Activated naive CD4-positive, alpha-beta T cell (primary cell): ENCODE results near the gene MGLL.

ENCODE experiments used
- DNase-seq, 4 experiments: peaks; one replicate each; lab custom pipeline; 2025; lab: John Stamatoyannopoulos, UW

The MGLL gene

DNA sequence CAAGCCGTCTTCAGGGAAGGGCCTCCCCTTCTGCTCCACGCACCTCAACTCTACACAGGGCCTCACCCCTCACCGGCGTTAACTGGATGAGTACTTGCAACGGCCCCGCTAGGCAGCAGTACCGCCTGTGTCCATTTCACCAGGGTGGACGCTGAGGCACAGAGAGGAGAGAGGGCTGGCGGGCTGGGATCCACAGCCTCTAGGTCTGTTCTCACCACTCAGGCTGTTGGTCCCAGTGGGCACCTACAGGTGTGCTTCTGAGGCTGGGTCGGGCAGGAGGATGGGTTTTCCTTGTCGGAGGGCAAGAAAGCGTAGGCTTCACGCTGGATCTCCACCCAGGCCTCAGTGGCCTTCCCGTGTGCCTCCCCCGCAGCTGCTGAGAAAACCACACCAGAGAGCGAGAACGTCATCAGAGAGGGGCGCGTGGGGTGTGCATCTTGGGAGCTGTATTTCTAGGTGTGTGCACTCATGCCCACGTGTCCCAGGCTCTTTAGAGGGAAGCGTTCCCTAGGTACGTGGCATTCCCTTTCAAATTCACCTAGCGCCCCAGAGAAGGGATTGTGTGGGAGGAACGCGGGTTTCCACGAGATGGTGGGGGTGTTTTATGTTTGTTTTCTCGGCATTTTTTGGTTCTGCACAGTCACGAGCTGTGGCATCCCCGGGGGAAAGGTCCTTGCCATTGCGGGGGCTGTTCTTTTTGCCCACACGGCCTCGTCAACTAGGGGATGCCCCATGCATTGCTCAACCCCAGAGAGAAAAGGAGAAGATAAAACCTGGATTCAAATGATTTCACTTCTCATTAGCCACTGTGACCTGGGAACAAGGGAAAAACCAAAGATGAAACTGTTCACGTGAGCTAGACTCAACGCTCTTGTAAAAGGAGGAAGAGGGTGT lies 67.7 kb downstream of the MGLL start:
- no peak for DNase-seq

DNA sequence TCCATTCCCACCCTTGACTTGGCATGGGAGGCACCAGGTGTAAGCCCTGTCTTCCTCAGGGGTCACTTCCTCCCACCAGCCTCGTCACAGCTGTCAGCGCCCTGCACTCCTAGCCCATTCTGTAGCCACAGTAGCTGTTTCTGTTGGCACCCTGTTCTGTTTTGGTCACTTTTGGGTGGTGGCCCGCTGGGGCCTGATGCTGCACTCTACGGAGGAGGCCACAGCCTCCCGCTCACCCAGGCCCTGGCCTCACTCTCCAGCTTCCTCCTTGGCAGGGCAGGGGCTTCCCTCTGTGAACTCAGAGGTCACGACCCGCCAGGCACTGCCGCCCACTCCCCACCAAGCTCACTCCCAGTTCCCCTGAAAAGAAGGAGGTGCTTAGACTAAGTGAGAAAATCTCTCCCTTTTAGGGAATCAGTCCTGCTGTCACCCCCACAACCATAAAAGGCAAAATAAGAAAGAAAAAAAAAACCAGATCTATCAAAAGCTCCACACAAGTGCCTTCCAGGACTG lies 68.4 kb downstream of the MGLL start:
- no peak for DNase-seq

DNA sequence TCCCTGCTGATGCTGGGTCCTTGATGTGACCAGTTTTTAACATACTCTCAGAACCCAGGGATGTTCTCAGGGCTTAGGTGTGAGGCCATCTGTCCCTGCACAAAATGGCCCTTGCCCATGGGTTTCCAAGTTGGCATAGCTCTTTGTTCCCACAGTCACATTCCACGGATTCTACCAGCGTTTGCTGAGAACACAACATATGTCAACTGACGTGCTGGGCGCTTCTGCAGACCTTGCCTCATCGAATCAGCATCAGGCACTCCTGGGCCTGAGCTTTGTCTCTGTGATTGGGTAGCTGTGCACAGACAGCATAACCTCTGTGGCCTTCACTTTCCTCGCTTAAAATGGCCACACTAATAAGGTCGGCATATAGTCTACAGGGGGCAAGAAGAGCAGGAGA lies 69.0 kb downstream of the MGLL start:
- no peak for DNase-seq

DNA sequence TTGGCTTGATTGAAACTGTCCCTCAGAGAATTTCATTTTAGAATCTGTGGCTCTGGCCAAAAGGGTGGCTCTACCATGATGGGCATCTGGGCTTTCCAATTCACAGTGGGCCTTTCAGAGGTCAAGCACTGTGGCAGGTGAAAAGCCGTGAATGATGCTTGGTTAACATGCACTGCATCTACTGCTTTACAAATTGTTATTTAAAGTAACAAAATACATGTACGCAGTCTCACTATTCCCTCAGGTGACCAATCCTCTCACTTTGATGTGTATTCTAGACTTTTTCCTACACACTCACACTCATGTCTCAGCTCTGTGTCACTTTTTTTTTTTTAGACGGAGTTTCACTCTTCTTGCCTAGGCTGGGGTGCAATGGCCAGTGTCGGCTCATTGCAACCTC lies 70.5 kb downstream of the MGLL start:
- DNase-seq = no peak

DNA sequence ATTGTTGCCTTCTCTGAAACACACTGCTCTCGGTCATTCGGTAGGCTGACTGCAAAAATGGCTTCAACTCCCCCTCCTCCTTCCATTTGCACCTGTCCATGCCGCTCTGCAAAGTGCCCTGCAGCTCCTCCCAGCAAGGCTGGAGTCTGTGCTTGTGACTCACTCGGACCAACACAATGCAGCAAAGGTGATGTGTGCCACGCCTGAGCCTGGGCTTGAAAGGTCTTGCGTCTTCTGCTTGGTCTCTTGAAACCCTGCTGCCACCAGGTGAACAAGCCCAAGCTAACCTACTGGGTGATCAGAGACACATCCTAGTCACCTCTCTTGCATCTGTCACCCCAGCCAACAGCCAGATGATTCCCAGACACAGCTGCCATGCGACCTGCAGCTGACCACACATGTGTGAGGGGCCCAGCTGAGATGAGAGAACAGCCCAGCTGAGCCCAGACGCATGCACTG lies 71.1 kb downstream of the MGLL start:
- DNase-seq = no peak

DNA sequence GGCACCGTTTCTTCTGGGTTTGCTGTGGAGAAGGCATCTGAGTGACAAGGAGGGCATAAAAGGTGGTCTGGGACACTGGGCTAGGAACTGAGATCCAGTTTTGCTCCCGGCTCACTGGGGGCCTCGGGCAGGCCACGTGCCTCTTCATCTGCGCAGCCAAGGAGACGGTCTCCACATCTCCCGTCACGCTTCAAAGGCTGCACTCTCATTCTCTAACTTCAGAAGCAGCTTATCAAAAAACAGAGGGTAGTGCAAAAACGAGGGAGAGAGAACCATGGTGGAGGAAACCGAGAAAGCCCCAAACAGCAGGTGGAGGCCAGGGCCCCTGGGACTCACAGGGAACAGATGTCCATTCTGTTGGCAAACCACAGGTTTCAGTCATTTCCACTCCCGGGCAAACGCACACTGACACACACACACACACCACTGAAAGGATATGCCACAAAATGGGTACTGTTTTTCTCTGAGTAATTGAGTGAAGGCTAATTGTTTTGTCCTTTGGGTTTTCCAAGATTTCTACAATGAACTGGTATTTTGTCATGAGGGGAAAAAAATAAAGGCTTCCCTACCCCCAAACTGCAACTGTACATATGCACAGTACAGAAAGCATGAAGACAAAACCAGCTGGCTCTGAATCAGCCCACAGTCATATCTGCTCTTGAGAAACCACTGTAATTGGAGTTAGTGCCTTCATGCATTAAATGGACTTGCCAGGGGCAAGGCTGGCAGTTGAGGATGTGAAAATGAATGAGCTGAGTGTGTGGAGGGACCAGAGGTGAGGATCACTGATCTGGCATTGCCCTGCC lies 71.9 kb downstream of the MGLL start:
- no peak for DNase-seq

DNA sequence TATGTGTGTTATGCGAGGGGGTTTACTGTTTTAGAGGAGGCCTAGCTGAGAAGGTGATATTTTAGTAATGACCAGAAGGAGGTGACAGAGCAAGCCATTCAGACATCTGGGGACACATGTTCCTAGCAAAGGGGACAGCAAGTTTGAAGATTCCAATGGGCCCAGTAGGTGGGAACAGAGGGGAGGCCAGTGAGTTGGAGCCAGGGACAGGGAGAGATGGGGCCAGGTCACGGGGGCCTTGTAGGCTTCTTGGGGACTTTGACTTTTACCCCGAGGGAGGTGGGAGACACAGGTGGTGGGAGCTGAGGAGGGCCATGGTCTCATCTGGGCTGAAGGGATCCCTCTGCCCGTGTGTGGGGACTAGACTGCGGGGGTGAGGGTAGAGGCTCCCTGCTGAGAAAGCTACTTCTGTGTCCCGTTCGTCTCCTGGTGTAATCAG lies 72.5 kb downstream of the MGLL start:
- DNase-seq = no peak

DNA sequence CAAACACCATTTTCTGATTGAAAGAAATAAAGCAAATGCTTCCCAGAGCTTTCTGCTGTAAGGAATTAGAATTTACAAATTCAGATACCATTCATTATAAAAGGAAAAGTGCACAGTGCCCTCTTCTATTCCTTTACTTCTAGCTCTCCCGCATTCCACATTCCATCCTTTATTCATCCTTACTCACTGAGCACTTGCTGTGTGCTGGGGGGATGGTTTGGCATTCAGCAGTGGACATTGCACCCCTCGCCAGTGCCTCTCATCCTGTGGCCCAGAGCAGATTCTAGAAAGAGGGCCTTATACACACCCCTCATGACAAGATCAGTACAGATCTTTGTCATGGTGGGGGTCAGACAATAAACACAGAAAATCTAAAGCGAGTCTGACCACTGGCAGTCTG lies 73.0 kb downstream of the MGLL start:
- DNase-seq = no peak

DNA sequence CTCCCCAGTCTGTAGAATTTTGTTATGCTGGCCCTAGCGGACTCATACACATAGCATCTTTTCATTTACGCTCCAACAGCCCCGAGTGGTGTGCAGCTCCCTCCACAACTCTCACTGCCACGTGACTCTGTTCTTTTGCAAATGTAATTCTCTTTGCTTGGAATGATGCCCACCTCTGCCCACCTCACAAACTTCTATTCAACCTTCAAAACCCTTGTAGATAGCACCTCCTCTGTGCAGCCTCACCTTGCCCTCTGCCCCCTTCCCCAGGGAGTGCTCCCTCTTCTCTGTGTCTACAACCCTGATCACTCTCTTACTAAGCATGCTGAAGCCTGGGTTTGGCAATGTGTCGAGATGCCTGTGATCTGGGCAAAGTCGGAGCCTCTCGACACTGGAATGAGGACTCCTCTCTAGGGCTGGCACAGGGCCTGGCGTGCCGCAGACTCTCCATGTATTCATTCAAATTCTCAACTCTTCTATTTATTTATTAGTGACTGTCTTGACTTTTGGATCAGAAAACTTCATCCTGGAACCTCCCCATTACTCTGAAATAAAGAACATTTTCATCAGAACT lies 73.5 kb downstream of the MGLL start:
- no peak for DNase-seq

DNA sequence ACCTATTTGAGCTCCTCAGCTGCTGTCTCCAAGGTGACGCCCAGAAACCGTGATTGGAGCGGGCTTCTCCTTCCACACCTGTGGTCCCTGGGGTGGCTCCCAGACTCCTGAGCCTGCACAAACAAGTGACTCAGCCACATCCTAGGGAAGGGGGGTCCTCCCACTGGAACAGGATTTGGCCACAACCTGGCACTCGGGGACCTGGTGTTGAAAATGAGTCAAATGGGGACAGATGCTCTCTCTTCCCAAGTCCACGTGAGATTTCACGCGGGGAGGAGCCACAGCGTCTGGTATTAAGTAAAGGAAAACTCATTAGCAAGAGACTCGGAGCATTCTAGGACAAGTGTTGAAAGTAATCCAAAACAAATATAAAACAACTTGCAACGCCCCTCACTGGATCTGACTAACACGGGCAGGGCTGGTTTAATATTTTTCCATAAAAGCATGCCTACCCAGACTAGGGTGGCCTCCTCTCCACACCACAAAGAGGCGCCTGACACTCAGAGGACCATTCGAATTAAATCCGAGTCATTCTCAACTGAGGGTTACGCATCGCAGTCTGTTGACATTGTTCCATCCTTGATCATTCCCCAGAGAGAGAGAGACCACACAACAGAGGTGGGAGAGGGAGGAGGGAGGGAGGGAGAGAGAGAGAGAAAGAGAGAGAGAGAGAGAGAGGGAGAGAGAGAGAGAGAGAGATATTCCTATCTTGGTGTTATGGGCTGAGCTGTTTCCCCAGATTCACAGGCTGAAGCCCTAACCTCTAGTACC lies 74.4 kb downstream of the MGLL start:
- DNase-seq = no peak

DNA sequence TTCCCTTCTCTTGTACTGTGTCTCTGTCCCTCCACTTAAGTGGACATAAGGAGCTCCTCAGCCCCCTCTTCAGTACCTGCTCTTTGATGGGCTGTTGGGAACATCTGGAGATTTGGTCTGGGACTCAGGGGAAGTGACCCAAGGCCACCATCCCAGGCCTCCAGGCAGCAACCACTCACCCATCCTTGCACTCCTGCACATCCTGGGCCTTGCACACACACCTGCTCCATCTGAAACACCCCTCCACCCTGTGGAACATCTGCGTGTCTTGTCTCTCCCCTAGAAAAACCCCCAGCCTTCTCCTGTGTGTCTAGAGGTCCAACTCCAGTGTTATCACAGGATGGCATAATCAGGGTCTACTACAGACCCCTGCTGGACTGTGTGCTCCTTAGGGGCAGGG lies 75.2 kb downstream of the MGLL start:
- no peak for DNase-seq

DNA sequence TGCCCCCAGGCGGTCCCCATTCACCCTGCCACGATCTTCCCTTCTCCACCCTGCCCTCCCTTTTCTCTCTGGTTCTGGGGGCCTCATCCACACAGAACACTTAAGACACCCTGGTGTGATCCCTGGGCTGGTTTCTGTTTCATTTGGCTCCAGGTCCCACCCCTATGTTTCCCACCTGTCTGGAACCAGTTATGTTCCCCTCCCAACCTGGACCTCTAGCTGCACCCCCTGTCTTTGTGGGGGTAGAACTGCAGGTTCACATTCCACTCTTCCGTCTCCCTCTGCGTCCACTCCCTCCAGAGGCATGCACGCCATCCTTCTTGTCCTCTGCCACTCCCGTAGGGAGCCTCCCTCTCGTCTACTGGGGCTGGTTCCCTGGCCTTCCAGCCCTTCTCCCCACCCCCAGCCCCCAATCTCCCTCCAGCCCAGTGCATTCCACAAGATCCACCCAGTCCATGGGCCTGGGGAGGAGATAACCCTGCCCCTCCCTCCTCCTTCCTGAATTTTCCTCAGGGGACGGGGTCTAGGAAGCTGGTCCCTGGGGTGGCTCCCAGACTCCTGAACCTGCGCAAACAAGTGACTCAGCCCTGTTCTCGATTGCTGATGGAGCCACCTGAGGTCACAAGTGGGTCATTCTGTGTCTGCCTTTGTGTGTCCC lies 75.8 kb downstream of the MGLL start:
- no peak for DNase-seq

DNA sequence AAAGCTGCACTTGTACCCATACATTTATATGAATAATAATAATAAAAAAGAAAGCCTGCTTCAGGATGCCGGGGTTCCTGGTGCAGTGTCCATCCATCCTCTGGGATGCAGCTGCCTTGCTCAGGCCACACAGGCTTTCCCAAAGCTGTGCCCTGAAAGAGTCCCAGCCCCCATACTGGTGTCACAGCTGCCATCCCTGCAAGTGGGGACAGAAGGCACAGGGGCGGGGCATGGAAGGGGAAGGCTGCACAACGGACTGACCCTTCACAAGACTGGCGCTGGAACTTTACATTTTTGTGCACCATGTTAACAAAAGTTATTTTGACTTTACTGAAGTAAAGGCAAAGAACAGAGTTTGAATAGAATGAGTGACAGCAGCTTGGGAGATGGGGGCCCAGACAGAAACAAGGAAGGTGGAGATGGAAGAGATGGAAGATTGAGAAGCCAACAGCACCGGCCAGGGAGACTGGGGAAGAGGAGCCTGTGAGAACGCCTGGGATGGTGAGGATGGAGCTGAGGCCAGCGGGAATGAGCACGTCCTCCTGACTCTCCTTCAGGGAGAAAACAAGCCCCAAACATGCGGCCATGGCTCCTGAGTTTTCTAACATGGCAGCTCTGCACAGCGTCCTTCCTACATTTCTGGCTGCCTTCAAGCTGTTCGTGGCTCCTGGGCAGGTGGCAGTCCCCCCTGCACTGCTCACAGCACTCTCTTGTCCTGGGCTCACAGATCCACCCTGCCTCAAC lies 76.5 kb downstream of the MGLL start:
- no peak for DNase-seq

DNA sequence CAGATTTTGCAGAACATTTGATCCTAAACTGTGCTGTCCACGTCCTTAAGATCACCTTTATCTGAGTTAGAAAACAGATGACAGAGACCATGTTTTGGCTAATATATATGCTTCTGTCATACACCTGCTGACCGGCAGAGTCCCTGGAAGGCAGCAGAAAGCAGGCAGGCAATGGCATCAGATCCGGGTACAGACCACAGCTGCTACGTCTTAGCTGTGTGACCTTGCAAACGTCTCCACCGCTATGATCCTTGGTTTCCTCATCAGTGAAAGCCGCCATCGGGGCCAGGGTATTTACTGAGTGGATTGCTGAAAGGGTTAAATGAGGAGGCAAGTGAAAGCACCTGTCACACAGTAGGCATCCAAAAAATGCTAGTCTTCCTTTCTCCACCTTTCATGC lies 77.4 kb downstream of the MGLL start:
- DNase-seq = no peak

DNA sequence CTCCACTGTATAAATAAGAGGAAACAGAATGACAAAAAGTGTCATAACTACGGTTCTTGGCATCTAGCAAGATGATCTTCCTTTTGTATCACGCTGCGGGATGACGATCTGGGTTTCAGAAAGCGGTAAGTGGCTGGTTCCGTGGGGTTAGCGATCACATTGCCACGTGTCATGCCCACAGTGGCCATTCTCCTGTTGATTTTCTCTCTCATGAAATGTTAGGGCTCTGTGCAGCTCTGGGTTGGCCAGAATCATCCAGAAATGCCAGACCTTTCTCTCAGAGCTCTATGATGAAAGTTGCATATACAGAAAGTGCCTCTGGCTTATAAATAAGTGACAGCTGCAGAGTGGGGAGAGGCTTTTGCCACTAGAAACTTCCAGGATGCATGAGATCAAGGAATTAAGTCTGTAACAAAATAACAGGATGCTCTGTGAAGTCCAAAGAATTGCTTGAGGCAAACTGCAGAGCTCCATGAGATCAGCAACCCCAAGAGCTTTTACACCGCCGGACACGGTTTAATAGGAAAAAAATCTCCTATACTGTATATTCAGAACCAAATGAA lies 78.0 kb downstream of the MGLL start:
- DNase-seq = no peak

DNA sequence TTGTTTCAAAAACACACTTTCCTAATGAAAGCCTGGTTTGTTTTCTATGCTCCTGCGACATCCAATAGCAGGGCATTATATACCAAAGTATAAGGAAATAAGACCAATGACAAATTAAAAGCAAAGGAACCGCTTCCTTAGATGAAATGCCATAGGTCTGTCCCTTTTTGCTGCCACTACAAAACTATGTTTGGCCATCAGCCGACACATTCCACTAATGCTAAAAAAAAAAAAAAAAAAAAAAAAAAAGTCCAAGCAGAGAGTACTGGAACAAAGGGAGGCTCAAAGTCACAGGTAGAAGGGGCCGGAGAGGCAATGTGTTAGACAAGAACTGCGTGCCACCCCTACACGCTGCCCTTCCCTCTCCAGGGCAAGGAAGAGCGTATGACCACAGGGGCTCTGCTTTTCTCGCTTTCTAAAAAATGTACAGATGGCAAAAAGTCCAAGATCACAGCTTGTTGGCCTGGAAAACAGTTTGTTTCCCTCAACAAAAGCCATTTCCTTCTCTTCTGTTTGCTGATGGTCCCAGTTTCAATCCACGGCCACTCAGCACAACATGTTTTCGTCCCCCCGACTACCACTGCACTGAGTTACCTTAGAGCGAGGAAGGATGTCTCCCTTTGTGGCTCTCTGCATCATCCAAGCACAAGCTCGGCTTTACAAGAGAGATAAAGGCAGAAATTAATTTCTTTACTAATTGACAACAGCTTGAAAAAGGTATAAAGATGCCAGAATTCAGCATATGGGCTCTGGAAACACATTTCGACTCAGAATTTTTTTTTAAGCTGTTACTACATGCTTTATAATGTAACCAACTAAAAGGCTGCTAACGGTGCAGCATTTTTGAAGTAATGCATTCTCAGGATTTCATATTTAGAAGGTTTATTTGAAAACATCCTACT lies 78.7 kb downstream of the MGLL start:
- DNase-seq = no peak

DNA sequence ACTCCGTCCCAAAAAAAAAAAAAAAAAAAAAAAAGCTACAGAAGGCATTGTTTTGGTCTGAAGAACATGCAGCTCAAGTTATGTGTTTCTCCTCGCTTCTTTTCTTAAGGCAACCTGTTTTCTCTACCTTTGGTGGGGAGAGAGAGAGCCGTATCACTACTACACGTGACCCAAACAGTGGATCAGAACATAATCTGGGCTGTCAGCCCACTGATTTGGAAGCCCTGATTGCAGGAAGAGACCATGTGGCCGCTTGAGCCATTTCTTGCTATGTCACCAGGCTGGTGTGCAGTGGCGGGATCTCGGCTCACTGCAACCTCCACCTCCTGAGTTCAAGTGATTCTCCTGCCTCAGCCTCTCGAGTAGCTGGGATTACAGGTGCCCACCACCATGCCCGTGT lies 79.7 kb downstream of the MGLL start:
- DNase-seq = no peak

DNA sequence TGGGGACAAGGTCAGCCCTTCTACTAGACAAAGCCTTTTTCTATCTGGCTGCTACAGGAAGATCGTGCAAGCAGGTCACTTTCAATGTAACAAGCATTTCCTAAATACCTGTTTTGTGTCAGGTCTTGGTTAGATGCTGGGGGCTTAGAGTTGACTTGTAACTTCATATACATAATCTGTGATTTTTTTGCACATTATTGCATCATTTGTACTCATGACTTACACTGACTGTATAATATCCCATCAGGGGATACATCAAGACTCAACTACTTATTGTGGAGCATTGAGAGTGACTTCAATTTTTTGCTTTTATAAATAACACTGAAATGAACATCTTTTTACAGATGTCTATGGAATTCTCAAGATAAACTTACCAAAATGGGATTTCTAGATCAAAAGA lies 80.6 kb downstream of the MGLL start:
- no peak for DNase-seq

DNA sequence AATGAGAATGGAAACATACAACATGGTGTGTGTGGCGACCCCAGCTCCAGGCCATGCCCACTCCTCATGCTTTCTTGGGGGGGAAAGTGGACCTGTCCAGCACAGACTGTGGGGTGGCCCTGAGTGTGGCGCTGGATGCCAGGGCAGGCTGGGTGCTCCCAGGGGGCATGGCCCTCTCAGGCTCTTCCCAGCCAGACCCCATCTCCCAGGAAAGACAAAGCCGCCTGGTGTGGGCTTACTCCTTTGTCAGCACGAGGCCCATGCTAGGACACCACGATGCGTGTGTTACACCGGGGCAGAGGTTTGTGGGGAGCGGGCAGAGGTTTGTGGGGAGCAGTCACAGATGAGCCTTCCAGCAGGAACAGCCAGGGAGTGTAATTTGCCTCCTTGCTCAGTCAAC lies 81.1 kb downstream of the MGLL start:
- no peak for DNase-seq
